ENCODE data around the gene DNAH1.
"Not testable (repeated sequence)": the region's sequence is repeated elsewhere in the genome, so short reads cannot be mapped to it uniquely, and the experiment has no call there.

Gene DNAH1

GRCh38 chr3:52333869-52334557 lies 17.9 kb downstream of the DNAH1 start:
- DNase-seq (ENCODE audit: low read depth), result no peak

- DNase-seq (ENCODE audit: low read depth), result not testable (repeated sequence)
Measured at GRCh38 chr3:52338131-52338530, 22.0 kb downstream of the DNAH1 start.

GRCh38 chr3:52339612-52340011 lies 23.5 kb downstream of the DNAH1 start:
- peak; percentile 25 for DNase-seq (ENCODE audit: low read depth)

- DNase-seq (ENCODE audit: low read depth), result no peak
Measured at GRCh38 chr3:52341123-52341522, 25.0 kb downstream of the DNAH1 start.

GRCh38 chr3:52343946-52344600 lies 28.0 kb downstream of the DNAH1 start:
- DNase-seq (ENCODE audit: low read depth), result no peak

- DNase-seq (ENCODE audit: low read depth), result no peak
Measured at GRCh38 chr3:52345521-52346109, 29.5 kb downstream of the DNAH1 start.

- DNase-seq (ENCODE audit: low read depth), result no peak
Measured at GRCh38 chr3:52346623-52347530, 30.8 kb downstream of the DNAH1 start.

GRCh38 chr3:52347716-52348635 lies 31.9 kb downstream of the DNAH1 start:
- no peak for DNase-seq (ENCODE audit: low read depth)

- DNase-seq (ENCODE audit: low read depth), result no peak
Measured at GRCh38 chr3:52349131-52349530, 33.0 kb downstream of the DNAH1 start.

GRCh38 chr3:52349611-52350395 lies 33.7 kb downstream of the DNAH1 start:
- DNase-seq (ENCODE audit: low read depth), result no peak

GRCh38 chr3:52350416-52350815 lies 34.3 kb downstream of the DNAH1 start:
- DNase-seq (ENCODE audit: low read depth), result no peak

- DNase-seq (ENCODE audit: low read depth), result no peak
Measured at GRCh38 chr3:52350981-52351761, 35.1 kb downstream of the DNAH1 start.

- DNase-seq (ENCODE audit: low read depth), result no peak
Measured at GRCh38 chr3:52351762-52352368, 35.7 kb downstream of the DNAH1 start.

- DNase-seq (ENCODE audit: low read depth), result no peak
Measured at GRCh38 chr3:52352566-52352965, 36.4 kb downstream of the DNAH1 start.

- no peak for DNase-seq (ENCODE audit: low read depth)
Measured at GRCh38 chr3:52353291-52353855, 37.3 kb downstream of the DNAH1 start.

- DNase-seq (ENCODE audit: low read depth), result no peak
Measured at GRCh38 chr3:52354676-52355075, 38.6 kb downstream of the DNAH1 start.

GRCh38 chr3:52355526-52355925 lies 39.4 kb downstream of the DNAH1 start:
- DNase-seq (ENCODE audit: low read depth), result no peak

GRCh38 chr3:52356126-52356525 lies 40.0 kb downstream of the DNAH1 start:
- no peak for DNase-seq (ENCODE audit: low read depth)
